Superior temporal gyrus (tissue), 1 donor: ENCODE results near the gene OR4C3.
"Not testable (repeated sequence)": the region's sequence is repeated elsewhere in the genome, so short reads cannot be mapped to it uniquely, and the experiment has no call there.

Experiments used
- DNase-seq: peaks from one replicate; pipeline ENCODE4 v3.0.0-alpha.2; 2016; ENCODE audit errors: extremely low spot score

Gene OR4C3

DNA sequence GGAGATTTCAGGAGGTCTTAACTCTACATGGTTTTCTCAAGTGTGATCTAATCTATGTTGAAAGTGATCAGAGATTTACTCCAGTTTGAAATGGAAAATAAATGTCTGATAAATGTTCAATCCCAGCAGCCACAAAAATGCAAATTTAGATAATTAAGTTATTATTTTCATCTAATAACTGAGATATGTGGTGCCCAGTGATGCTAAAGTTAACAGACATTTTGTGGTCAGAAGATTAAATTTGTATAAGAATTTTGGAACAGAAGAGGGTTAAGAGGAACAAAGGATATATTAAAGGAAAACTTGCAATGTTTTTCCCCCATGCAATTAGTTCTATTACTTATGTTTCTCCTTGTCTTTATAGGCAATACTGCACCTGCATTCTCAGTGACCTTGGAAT is at the start of gene OR4C3:
Gene OR4C3, plus strand, starts transcription at position 301 of the 400 bp plus-strand sequence. CDS start 102 bp downstream, outside the sequence.
- DNase-seq = not testable (repeated sequence)

DNA sequence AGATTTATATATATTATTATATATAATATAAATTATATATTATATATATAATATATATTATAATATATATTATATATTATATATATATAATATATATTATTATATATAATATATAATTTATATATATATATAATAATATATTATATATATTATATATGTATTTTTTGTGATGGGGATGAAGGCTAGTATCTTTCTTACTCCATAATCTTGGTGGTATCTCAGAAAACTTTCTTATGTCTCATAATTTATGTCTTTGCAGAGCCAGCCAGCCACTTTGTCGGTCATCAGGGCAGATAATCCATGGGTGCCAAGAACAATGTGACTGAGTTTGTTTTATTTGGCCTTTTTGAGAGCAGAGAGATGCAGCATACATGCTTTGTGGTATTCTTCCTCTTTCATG is 18.8 kb upstream of the OR4C3 start, which contains the start of gene OR4S1:
Gene OR4S1, plus strand, starts transcription at position 301 of the 400 bp plus-strand sequence. Its CDS starts 0 bp downstream, at position 301.
- DNase-seq = no peak

DNA sequence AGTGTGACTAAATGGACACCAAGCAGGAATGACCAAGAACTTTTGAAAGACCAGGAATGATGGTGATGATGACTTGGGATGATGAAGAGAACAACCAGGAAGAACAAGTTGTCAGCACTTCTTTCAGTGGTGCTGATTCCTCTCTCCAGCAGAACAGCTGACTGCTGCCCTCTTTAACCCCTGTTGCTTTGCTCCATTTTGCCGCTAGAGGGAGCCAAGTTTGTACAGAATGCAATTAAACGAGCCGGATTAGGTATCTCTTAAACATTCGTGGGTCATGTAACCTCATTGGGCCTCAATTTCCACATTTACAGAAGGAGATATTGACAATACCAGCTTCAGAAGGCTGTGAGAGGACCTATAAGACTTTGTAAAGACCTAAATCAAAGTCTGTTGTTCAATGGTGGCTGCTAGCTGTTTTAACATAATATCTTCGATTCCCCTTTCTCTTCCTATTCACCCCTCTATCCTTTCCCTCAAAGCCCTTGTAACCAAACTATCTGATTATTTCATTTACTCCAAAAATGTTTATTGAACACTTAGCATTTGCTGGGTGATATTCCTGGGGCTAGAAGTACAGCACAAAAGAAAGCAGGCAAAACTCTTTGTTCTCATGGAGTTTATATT is 16.8 kb upstream of the OR4C3 start:
- DNase-seq = peak; percentile 86

DNA sequence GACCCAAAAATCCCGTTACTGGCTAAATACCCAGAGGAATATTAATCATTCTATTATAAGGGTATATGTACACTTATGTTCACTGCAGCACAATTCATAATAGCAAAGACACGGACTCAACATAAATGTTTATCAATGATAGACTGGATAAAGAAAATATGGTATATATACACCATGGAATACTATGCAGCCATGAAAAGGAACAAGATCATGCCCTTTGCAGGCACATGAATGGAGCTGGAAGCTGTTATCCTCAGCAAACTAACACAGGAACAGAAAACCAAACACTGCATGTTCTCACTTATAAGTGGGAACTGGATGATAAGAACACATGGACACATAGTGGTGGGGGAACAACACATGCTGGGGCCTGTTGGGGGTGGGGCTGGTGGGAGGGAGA is 11.1 kb upstream of the OR4C3 start:
- DNase-seq = not testable (repeated sequence)

DNA sequence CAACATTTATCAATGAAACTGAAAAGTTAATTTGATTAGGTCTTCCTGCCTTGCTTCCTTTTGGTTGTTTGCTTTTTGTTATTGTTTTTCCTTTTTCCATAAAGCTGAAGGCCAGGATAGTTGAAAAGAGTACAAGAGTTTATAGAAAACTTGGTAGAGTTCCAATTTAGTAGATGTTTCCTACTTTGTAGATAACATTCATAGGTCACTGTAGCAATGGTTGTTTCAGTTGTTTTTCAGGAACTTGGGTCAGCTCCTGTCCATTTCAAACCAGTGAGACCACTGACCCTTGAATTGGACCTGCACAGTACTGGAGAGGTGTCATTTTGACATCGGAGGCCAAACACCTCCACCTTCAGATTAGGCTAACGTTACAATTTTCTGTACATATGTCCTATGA is 4.9 kb upstream of the OR4C3 start:
- DNase-seq = not testable (repeated sequence)

DNA sequence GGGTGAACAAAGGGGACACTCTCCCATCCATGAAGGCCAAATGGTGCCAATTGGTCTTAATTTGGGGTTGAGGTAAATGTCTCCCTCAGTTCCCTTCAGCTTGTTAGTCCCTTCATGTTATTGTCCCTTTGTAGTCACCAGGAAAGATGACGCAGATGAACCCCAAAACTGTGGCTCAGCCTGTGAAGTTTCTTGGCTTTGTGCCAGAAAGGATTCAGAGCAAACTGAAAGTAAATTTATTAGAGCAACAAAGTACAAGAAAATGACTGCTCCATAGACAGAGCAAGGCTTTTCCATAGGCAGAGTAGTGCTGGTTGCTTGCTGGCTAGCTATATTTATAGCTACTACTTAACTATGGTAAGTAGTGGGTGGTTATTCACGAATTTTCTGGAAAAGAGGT is 16.7 kb downstream of the OR4C3 start:
- DNase-seq = no peak

DNA sequence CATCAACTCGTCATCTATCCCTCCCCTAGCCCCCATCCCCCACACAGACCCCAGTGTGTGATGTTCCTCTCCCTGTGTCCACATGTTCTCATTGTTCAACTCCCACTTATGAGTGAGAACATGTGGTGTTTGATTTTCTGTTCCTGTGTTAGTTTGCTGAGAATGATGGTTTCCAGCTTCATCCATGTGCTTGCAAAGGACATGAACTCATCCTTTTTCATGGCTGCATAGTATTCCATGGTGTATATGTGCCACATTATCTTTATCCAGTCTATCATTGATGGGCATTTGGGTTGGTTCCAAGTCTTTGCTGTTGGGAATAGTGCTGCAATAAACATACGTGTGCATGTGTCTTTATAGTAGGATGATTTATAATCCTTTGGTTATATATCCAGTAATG is 17.8 kb downstream of the OR4C3 start:
- DNase-seq = not testable (repeated sequence)

DNA sequence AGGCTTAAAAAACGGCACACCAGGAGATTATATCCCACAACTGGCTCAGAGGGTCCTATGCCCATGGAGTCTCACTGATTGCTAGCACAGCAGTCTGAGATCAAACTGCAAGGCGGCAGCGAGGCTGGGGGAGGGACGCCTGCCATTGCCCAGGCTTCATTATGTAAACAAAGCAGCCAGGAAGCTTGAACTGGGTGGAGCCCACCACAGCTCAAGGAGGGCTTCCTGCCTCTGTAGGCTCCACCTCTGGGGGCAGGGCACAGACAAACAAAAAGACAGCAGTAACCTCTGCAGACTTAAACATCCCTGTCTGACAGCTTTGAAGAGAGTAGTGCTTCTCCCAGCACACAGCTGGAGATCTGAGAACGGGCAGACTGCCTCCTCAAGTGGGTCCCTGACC is 21.6 kb downstream of the OR4C3 start:
- not testable (repeated sequence) for DNase-seq

DNA sequence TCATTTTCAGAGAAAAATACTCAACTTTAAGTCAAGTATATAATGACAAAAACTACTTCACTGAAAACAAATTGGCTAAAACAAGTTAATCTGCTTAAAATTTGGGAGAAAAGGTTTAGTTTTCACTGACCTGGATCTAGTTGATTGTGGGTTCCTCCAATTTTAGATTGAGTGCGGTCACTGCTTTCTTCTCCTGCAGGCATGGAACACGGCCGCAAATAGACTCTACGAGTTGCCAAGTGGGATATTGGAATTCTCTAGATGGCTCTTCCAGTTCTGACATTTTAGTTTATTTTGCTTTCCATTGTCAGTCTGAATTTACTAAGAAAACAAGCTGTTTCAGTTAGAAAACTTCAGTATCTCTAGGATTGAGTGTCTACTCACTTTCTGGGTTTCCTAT is 29.3 kb downstream of the OR4C3 start:
- DNase-seq = no peak

DNA sequence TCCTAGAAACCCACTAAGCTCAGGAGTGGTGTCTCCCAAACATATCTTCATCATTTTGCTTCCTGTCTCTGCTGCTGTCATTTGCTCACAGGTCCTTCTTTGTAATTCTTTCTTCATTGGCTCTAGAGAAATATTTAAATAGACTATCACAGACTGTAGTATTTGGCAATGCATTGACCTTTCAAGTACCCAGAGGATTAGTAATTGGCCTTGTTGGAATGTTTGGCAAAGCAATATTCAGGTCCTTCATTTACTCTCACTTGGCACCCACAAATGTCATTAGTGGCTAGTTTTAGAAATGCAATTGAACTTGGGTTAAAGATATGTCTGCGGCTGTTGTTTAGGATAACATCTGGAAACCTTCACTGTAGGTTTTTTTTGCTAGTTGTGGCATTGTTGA is 30.0 kb downstream of the OR4C3 start:
- DNase-seq = no peak

DNA sequence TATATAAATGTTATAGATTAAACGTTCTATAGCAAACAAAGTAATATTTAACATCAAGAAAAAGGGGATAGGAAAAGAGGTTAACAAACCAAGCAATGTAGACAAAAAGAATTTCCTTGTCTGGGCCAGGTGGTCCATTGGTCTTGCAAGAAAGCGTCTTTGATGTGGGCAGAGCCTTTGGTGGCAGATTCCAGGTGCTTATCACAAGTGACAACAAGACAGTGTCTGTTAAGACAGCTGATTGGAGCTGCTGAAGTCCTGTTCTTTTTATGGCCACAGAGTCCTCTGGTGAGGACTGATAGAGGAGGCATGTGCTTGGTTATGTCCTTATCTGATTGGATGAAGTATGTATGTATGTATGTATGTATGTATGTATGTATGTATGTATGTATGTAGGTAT is 36.6 kb downstream of the OR4C3 start:
- DNase-seq = not testable (repeated sequence)

DNA sequence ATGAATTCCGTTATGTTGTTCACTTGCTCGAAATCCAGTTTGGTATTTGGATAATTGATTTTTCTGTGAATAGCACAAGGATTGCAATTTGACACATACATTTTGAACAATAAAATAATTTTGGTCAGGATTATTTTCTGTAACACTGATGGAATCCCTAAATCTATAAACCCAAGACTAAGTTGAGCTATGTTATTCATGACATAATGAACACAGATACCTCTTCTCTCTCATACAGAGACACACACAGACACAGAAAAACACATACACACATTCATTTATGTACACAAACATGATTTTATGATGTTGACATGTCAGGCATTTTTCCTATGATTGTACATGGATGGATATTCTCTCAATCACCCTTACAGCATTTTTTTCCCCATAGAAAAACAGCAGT is 41.6 kb downstream of the OR4C3 start, which contains the start of gene OR4C5:
Gene OR4C5, minus strand, starts transcription at position 101 of the 400 bp plus-strand sequence. Its CDS starts 0 bp downstream, at position 101.
- DNase-seq = no peak
